Measurements from ENCODE around the gene FCN1. TPM values are rescaled to one million over a fixed set of nuclear protein-coding genes. Genes with fewer than 3 reads are reported as not detected.

The FCN1 gene
- total RNA-seq, 1 donor from 2014 or later, result not detected

- H3K27me3 Mint-ChIP-seq (ENCODE audit: unreplicated experiment), result peaks cover 3% of the 10 kb centered on the region
- H3K36me3 Mint-ChIP-seq (ENCODE audit: unreplicated experiment), result no peaks in the 10 kb centered on the region
- peaks cover 5% of the 10 kb centered on the region for H3K9me3 Mint-ChIP-seq (ENCODE audit: unreplicated experiment)
- DNase-seq, result no peak
- no peak for TF ChIP-seq CTCF (IDR thresholded peaks at IDR 0.05; ENCODE audit: partially characterized antibody, unreplicated experiment)
- no peak overlapping the region for H3K27ac Mint-ChIP-seq (ENCODE audit: unreplicated experiment)
- no peaks in the 10 kb centered on the region for H3K4me1 Mint-ChIP-seq (ENCODE audit: low read depth, unreplicated experiment)
- H3K4me3 Mint-ChIP-seq (ENCODE audit: unreplicated experiment), result no peak overlapping the region
Observed at GRCh38 chr9:134929193-134930158, 11.8 kb upstream of the FCN1 start.

- DNase-seq, result no peak
- Mint-ChIP-seq H3K9me3 (ENCODE audit: unreplicated experiment) (peaks cover 5% of the 10 kb centered on the region), H3K27me3 (ENCODE audit: unreplicated experiment) (peaks cover 5% of the 10 kb centered on the region), H3K27ac (ENCODE audit: unreplicated experiment) (no peak overlapping the region), H3K36me3 (ENCODE audit: unreplicated experiment) (no peaks in the 10 kb centered on the region), H3K4me1 (ENCODE audit: low read depth, unreplicated experiment) (no peaks in the 10 kb centered on the region), H3K4me3 (ENCODE audit: unreplicated experiment) (no peak overlapping the region)
- no peak for TF ChIP-seq CTCF (IDR thresholded peaks at IDR 0.05; ENCODE audit: partially characterized antibody, unreplicated experiment)
Observed at GRCh38 chr9:134928436-134929192, 10.9 kb upstream of the FCN1 start.

- Mint-ChIP-seq H3K4me3 (ENCODE audit: unreplicated experiment) (no peak overlapping the region), H3K27ac (ENCODE audit: unreplicated experiment) (no peak overlapping the region), H3K36me3 (ENCODE audit: unreplicated experiment) (peaks cover 5% of the 10 kb centered on the region), H3K4me1 (ENCODE audit: low read depth, unreplicated experiment) (no peaks in the 10 kb centered on the region), H3K27me3 (ENCODE audit: unreplicated experiment) (peaks cover 5% of the 10 kb centered on the region), H3K9me3 (ENCODE audit: unreplicated experiment) (peaks cover 4% of the 10 kb centered on the region)
- no peak for DNase-seq
- TF ChIP-seq CTCF (IDR thresholded peaks at IDR 0.05; ENCODE audit: partially characterized antibody, unreplicated experiment), result no peak
Observed at GRCh38 chr9:134925011-134925511, 7.3 kb upstream of the FCN1 start.

- H3K4me3 Mint-ChIP-seq (ENCODE audit: unreplicated experiment), result no peak overlapping the region
- H3K27ac Mint-ChIP-seq (ENCODE audit: unreplicated experiment), result no peak overlapping the region
- H3K4me1 Mint-ChIP-seq (ENCODE audit: low read depth, unreplicated experiment), result no peaks in the 10 kb centered on the region
- peaks cover 15% of the 10 kb centered on the region for H3K36me3 Mint-ChIP-seq (ENCODE audit: unreplicated experiment)
- TF ChIP-seq CTCF (IDR thresholded peaks at IDR 0.05; ENCODE audit: partially characterized antibody, unreplicated experiment), result no peak
- H3K27me3 Mint-ChIP-seq (ENCODE audit: unreplicated experiment), result peaks cover 5% of the 10 kb centered on the region
- H3K9me3 Mint-ChIP-seq (ENCODE audit: unreplicated experiment), result peaks cover 8% of the 10 kb centered on the region
- DNase-seq, result no peak
Observed at GRCh38 chr9:134923466-134923865, 5.8 kb upstream of the FCN1 start.

Measured in glutamatergic neuron (in vitro differentiated cells).